GM19240 (cell line): ENCODE results near the gene SNAP47.

Experiments used
- DNase-seq: peaks from one replicate; pipeline ENCODE4 v3.0.0; 2011; ENCODE audit warnings: low spot score; ENCODE audit not compliant: insufficient read length

SNAP47 gene

DNA sequence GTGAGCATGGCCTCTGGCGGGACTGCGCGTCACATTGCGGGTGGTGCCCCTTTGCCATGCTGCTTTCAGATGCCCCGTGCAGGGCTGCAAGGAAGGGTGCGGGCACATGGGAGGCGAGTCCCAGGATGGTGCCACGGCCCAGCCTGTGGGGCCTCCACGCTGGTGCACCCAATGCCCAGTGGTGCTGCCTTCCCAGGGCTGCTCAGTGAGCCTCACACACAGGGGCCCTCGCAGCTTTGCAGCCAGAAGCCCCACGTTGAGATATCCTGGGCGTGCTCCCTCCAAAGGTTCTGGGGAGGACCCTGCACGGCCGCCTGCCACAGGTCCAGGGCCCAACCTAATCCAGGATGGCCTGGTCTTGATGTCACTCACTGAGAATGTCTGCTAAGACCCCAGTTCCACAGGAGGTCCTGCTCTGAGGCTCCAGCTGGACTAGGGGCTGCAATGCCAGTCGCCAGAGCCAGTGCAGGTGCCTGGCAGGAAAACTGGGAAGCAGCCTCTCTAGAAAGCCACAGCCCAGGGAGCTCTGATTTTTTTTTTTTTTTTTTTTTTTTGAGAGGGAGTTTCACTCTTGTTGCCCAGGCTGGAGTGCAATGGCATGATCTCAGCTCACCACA, 46.2 kb downstream of the SNAP47 start:
- no peak for DNase-seq

DNA sequence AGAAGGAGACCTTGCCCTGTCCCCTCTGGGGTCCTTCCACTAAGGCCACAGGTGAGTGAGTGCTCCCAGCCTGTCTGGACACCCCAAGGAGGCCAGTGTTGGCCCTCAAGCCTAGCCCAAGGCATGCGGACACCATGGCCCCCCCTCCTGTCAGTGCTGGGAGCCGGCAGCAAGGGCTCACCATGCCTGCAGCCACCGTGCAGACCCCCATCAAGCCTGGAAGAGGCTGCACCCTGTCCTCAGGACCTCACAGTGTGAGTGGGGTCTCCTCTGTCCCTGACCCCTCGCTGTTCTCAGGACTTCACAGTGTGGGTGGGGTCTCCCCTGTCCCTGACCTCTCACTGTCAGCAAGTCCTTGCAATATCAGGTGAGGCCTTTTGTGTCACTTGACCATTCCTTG, 47.0 kb downstream of the SNAP47 start:
- DNase-seq = no peak

DNA sequence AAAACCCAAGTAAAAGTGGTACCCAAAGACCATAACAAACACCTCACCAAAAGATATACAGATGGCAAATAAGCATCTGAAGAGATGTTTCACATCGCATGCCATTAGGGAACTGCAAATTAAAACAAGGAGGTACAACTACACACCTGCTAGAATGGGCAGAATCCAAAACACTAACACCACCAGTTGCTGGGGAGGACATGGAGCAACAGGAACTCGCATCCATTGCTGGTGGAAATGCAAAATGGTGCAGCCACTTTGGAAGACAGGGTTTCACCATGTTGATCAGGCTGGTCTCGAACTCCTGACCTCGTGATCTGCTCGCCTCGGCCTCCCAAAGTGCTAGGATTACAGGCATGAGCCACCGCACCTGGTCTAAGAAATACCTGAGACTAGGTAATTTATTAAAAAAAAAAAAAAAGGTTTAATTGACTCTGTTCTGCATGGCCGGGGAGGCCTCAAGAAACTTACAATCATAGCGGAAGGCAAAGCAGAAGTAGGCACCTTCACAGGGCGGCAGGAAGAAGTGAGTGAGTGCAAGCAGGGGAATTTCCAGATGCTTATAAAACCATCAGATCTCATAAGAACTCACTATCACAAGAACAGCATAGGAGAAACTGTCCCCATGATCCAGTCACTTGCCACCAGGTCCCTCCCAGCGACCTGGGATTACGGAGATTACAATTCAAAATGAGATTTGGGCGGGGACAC, 50.0 kb downstream of the SNAP47 start:
- no peak for DNase-seq

DNA sequence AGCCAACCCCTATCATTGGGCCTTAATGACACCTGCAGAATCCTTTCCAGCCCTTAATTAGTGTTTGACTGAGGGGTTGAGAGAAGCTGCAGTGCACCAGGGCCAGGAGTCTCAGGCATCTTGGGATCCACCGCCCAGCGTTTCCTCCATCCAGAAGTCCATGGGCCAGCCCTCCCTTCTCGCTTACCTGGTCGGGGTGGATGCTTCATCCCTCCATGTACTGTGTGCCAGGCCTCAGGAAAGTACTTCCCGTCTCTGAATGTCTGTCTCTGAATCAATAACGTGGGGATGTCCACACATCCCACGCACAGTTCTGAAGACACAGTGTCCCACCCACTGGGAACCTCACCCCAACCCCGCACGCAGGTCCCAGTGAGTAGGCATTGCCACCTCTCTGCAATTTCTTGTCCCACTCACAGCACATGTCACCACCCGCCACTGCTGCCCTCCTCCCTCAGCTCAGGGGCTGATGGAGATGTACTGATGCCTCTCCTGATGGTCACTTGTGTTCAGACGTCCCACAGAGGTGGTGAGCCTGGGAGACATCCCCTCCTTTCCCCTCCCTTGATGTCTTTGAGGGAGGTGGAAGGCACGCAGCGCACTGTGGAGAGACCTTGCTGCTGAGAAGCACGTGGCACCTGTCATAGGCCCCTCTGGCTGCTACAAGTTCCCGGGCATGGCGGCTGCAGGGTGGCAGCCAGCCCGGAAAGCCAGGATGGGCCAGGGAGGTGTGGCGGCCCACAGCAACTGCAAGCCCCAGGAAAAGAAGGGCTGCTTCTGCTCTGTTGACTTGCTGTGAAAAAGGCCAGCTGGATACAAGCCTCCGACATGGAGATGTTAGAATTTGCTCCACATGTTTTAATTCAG, 50.8 kb downstream of the SNAP47 start:
- DNase-seq = no peak

DNA sequence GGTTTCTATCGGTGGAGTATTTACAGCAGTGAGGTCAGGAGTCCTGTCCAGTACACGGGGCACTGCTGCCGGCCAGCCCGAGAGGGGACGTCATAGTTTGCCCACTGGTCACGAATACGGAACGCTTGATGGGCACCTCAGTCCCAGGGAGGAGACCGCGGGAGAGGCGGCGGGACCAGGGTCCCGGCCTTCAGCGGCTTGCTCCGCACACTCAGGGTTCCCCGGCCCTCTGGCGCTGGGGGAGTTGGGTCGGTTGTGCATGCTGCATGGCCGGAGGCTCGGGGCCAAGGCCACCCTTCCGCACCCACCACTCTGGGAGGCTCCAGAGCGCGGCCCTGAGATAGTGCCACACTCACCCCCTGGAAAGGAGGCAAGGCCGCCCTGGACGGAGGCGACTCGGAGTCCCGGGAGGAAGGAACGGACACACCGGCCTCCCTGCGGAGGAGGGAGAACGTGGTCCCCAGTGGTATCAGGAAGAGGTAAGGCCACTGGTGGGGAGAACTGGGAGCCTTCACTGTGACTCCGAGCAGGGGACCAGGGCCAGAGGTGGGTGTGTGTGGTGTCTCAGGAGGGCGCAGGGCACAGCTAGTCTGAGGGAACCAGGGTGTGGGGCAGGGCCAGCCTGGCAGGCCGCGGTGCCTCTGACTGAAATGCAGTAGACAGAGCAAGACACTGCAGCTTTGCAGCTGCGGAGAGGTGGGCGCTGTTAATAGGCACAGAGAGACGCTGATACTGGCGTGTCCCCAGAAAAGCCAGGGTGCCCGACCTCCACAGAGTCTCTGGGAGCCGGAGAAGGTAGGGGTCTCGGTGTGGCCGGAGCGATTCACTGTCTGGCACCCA, 51.7 kb downstream of the SNAP47 start:
- DNase-seq = no peak

DNA sequence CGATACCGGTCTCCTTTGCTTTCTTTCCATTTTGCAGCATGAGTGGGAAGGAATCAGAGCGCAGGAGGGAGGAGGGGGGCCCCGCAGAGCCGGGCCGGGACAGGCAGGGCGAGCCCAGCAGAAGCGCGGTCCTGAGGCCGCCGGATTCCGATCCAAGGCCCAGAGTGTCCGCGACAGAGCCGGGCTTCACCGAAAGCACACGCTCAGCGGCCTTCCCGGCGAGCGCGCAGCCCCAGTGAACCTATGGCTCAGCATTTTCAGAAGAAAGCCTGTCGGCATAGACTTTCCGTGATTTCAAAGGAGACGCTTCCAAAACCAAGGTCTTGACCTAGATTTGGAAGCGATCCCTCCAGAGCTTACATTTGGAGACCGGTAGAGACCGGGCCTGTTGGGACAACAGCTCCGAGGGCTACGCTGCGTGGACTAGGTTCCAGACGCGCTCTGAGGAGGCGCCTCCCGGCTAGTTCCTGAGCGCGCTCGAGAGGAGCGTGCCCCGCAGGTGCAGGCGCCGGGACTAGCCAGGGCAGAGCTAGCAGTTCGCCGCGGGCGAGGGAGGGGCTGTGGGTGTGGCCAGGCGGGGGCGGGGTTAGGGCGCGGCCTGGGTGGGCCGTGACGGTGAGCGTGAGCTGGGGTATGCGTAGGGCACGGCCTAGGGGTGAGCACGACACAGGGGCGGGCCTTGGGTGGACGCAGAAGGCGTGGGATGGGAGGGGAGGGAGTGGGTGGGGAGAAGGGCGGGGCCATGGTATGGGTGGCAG, 52.5 kb downstream of the SNAP47 start:
- DNase-seq = peak; percentile 88

DNA sequence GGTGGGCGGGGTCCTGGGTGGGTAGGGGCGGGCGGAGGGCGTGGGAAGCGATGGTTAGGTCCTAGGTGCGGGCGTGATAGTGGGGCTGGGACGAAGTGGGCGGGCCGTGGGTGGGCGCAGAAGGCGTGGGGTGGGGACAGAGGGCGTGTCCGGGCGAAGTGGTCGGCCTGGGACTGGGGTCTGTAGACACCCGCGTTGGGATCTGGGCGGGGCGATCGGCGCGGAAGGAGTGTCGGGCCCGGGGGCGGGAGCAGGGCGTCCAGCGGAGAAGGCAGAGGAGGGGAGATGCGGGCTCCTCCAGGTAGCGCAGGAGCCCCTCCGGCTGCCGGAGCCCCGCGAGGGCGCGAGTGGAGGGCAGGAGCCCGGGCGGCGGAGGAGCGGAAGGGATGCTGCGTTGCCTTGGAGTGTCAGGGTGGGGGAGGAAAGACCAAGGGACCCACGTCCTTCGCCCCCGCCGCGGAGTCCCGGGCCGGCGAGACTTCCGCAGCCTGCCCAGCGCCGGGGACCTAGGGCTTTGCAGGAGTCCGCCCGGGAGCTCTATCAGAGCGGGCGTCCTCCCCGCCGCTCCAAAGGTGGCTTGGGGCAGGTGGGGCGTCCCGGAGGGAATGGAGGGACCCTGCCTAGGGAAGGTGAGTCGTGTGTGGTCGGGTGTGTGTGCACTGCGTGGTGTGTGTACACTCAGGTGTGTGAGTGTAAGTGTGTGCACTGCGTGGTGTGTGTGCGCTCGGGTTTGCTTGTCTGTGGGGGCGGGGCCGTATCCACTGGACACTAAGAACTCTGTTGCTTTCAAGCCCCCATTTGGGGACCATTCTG, 53.2 kb downstream of the SNAP47 start:
- DNase-seq = peak; percentile 57

DNA sequence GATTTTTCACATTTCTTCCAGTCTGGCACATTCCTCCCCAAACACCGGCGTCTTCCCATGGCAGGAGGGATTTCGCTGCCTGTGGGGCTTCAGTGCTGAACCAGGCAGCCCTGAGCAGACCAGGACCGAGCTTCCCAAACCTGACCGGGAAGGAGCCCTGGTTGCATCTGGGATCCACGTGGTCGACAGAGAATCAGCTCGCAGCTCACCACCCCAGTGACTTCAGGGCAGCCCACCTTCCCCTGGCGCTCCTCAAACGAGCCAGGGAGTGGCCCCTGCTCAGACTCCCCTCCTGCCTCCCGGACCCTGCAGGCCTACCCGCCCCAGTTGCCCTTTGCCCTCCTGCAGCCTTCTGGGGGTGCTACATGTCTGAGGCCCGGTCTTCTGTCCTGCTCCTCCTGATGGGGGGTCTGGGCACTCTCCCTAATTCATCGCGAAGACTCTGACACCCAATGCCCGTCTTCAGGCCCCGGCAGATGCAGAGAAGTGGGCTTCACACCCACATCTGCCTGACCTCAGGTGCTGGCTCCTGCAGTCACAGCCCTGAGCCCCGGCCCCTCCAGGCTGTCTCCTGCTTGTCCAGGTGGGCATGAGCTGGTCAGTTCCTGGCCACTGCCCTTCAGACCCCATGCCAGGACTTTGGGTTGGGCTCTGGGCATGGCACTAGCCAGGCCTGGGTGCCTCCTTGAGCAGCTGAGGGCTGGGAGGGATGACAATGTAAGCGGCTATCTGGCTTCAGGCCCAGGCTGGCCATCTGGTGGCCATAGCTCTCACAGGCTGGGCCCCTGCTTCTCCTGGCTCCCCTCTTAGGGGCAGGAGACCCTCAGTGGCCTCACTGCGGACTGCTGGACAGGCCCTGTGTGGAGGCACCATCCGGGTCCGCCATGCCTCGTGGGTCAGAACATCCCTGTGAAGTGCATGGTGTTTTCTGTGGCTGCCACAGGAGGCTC, 54.1 kb downstream of the SNAP47 start:
- no peak for DNase-seq

DNA sequence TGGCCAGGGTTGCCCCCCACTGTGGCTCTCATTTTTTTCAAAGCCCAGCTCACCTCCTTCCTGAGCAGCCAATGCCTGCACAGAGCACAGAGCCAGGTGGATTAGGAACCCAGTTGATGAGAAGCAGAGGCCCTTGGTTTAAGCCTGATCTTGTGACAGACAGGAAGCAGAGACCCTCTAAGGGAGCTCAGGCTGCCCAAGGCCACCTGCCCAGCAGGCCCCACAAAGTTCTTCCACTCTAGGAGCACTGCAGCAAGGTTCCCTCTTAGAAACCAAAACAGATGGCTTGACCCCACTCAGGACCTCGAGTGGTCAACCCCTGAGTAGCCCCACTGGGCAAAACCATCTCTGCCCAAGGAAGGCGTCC, 54.8 kb downstream of the SNAP47 start:
- DNase-seq = no peak

DNA sequence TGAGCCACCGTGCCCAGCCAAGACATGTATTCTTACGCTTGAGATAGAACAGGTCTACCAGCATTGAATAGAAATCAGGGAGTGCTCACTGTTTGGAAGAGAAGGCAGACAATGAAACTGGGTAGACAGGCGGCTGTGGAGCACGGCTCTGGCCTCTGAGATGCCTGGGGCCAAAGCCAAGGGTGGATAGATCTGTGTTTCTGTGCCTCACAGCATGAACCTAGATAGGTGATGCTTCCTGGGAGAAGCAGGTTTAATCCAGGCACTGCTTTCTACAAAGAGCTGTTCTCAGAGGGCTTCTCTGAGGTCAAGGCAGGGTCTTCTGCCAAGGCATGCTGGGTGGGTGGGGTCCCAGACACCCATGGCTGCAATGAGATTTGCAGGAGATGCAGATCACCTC, 55.6 kb downstream of the SNAP47 start:
- DNase-seq = no peak

DNA sequence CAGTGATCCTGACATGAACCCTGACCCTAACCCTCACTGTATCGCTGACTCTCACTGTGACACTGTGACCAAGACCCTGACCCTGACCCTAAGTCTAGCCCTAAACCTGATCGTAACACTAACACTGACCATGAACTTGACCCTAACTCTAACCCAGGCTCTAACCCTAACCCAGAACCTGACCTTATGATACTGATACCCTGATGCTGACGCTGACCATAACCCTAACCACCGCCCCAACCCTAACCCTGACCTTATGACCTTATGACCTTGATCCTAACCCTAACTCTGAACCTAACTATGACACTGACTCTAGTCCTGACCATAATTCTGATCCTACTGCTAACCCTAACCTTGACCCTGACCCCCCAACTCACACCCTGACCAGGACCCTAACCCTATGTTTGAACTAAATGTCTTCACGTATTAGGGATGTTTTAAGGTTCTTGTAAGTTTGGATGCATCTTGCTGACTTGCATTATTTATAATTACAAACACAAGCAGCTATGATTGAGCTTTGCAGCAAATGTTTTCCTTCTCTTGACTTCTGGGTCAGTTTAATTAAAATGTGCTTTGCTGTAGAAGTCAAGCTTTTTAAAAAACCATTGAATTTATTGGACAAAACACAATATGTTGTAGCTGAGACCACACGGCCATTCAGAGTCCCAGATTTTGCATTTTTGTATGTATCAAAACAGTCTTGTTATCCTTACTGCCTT, 56.3 kb downstream of the SNAP47 start:
- no peak for DNase-seq

DNA sequence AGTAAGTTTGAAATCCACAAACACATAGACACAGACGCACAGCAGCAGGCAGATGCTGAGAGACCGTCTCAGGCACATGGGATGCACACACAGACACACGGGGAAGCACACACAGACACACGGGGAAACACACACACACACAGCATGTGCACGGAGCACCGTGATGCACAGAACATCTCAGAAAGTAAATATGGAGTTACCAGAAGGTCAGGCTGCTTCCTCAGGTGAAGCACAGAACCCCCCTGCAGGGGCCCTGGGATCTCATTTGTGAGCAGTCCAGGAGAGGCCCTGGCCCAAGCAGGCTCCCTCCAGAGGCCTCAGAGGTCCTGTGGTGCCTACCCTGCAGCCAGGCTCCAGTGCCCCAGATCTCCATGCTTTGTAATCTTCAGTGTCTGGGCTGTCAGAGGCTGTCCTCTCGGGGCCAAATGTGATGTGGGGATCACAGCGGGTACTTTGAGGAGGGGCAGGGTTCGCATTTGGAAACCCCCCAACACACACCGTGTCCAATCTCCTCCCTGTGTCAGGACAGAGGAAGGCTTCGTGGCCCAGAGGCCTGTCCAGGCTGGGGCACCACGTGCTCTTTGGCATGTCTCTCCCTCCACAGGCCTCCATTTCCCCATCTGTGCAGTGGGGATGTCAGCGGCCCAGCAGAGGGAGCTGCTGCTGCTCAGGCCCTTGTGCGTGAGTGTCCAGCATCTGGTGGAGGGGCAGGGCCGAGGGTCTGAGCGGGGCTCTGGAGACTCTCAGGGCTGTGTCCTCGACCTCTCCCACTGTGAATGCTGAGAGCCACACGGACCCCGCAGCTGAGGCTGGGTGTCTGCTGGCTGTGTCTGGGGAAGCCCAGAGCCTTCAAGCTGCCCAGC, 57.2 kb downstream of the SNAP47 start:
- no peak for DNase-seq

DNA sequence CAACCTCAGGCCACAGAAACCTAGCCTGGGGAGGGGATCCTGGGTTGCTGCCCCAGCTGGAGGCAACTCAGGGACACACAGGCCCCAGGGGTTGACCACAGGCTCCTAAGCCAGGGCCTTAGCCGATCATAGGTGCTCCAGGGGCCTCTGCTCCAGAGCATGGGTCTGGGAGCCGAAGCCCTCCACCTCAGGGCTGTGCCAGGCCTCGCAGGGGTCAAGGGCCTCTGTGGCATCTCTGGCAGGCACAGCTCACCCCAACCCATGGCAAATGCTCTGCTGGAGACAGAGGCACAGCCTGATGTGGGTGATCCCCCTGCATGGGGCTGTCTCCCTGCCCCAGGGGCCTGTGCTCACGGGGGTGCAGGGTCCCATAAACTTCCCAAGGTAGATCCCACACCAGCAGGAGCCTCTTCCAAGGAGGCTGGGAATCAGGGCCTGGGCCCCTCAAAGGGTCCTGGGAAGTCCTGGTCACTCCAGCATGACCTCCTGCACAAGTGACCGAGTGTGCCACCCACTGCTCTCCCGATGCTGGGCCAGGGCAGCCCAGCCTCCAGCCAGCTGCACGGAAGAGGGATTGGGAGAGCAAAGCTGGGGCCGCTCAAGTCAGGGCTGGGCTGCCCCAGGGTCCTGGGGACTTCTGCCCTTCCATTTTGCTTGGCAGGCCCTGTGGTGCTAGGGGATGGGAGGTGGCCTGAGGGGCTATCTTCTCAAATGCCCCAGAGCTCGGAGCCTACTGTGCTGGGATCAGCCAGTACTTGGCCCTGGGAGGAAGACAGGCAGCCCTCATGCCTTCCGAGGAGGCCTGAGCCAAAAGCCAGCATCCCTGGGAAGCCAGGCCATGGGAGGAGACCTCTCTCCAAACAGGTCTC, 58.1 kb downstream of the SNAP47 start:
- DNase-seq = no peak

DNA sequence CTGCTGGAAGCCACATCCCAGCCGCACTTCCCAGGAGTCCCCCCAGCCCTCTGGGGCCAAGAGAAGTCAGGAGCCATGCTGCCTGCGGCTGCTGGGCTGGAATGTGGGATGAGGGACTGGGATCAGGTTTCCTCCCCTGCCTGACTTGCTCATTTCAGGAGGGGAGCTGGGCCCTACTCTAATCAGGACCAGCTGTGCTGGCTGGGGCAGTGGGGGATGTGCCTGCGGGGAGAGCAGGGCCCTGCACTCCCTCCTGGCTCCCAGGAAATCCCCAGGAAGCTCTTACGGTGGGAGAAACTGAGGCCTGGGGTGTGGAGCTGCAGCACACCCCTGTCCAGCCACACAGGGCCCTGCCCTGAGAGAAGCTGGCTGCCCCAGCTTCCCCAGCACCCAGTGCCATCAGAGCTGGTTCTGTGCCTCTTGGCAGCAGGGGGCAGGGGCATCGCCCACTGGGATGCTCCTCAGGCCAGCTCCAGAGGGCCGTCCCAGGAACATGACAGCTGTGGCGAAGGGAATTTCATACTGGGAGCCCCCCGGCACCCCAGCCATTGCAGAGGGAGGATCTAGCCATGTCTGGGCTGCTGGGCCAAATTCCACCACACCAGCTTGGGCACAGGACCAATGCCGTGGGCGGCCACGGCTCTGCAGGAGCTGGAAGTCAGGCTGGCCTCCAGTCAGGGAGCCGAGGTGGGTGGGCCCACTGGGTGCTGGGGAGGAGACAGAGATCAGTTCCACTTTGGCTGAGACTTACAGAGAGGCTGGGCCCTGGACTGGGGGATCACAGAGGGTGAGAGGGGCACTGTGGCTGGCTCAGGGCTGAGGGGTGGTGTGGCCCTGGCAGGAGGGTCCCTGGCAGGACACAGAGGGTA, 58.9 kb downstream of the SNAP47 start:
- no peak for DNase-seq

DNA sequence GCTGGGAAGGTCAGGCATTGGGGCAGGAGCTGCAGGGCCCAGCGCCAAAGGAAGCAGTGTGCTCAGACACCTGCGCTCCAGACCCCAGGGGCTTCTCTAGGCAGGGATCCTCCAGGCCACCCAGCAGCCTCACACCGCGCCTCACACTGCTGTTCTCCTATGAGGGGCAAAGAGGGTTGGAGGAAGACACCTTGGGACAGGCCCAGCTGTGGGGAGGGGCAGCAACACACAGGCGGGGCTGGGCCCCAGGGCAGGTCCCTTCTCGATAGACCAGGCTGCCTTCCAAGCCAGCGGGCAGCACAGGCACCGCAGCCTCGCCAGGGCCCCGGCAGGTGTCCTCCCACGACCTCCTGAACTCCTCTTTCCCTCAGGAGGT, 59.6 kb downstream of the SNAP47 start:
- no peak for DNase-seq
